Measurements from ENCODE around the gene NEURL1.
A peak's percentile ranks its signal among the peaks of the same experiment; 100 is the strongest.

Gene NEURL1

DNA sequence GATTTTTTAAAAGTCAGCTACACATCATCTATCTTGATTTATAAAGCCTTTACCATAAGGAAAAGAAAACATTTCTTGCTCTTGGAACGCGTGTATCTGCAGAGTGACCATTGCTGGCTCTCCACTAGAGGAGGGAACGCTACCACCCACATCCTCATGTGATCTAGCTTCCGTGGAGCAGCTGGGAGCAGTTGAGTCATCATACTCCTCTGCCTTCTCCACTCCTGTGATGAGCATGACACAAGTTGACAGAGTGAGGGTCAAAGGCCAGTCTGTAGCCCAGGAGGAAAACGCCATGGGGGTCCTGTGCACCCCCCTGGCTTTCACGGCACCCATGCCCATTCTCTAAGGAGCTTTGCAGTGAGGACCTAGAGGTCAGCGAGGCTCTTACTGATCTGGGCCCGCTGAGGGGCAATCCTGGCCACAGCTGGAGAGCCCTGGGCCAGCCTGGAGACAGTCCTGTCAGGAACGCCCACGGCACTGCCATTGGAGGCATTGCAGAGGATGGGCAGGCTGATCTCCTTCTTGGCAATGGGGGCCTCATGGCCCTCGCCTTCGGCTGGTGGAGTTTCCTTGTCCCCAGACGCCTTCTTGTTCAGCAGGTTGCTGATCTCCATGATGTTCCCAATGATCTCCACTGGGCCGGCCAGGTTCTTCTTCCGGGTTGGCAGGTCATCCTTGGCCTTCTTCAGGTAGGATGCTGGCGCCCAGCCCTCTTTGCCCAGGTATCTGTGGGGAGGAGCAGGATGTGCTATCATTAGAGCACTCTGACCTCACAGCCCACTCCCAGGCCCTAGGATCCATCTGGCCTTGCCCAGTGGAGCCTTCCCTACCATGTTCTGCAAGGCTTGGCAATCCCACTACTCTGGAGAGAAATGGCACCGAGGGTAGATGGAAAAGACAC is 119.2 kb downstream of the NEURL1 start:
- Histone ChIP-seq H2BK12ac (ENCODE audit: low read length) (no peak overlapping the region), H2BK120ac (ENCODE audit: low read depth, low read length) (no peak overlapping the region), H3K4me3 (ENCODE audit: low read length in 2 of 2) (no peak overlapping the region), H2AK5ac (ENCODE audit: low read depth, low read length) (no peak overlapping the region), H3K27me3 (ENCODE audit: control insufficient read depth in 3 of 3, insufficient read depth in 3 of 3, low read depth in 1 of 3, low read length in 3 of 3) (no peaks in the 10 kb centered on the region), H3K4me1 (ENCODE audit: control insufficient read depth in 2 of 2, insufficient read depth in 1 of 2, low read depth in 1 of 2, low read length in 2 of 2) (peaks cover 4 to 6% of the 10 kb centered on the region in 2 donors), H4K91ac (ENCODE audit: low read depth, low read length, poor library complexity) (no peak overlapping the region), H3K36me3 (replicated peaks in 1 of 2; ENCODE audit: control insufficient read depth in 2 of 2, insufficient read depth in 2 of 2, low read length in 2 of 2) (peaks cover 2 to 47% of the 10 kb centered on the region in 2 donors), H3K18ac (ENCODE audit: low read length) (no peak overlapping the region), H3K9ac (ENCODE audit: low read depth, low read length, poor library complexity) (no peak overlapping the region), H2AFZ (ENCODE audit: low read length) (no peak overlapping the region), H3K9me3 (replicated peaks in 1 of 2; ENCODE audit: control insufficient read depth in 2 of 2, insufficient read depth in 1 of 2, low read depth in 1 of 2, low read length in 2 of 2) (no peaks in the 10 kb centered on the region), H2BK5ac (ENCODE audit: low read length) (no peak overlapping the region), H3K14ac (ENCODE audit: low read length) (no peak overlapping the region), H3K23ac (ENCODE audit: low read depth, low read length, poor library complexity) (no peak overlapping the region), H3K27ac (replicated peaks; ENCODE audit: low read length) (no peak overlapping the region), H2BK15ac (ENCODE audit: low read length) (no peak overlapping the region), H3K4me2 (ENCODE audit: insufficient read depth, low read length, poor library complexity, severe bottlenecking) (no peak overlapping the region), H4K8ac (ENCODE audit: low read depth, low read length) (no peak overlapping the region), H3K4ac (ENCODE audit: low read length) (no peak overlapping the region), H3K79me1 (ENCODE audit: low read depth, low read length) (no peaks in the 10 kb centered on the region)
- no CpG with 5 or more reads among the region's 17 CpGs for WGBS, 2 donors (ENCODE audit: extremely low coverage in 2 of 2, insufficient read length in 2 of 2, insufficient replicate concordance in 1 of 2)
- DNase-seq (ENCODE audit: low spot score), result no peak

DNA sequence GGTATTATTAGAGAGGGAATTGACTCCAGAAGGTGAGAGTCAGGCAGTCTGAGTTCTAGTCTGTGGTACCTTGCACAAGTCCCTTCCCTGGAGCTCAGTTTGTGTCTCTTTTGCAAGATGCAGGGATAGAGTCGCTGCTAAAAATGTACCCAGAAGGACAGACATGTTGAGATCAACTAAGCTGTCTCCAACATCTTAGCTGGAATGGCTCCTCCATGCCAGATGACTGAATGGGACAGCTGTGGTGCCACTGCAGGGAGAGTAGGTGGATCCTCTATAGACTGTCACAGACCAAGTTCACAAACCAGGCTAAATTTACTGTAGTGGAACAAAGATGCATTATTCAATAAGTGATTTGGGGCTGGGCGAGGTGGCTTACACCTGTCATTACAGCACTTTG is 120.1 kb downstream of the NEURL1 start:
- H3K79me1 ChIP-seq (ENCODE audit: low read depth, low read length), result no peaks in the 10 kb centered on the region
- no peaks in the 10 kb centered on the region for H3K9me3 ChIP-seq (replicated peaks in 1 of 2; ENCODE audit: control insufficient read depth in 2 of 2, insufficient read depth in 1 of 2, low read depth in 1 of 2, low read length in 2 of 2)
- no peak overlapping the region for H2BK12ac ChIP-seq (ENCODE audit: low read length)
- no peak overlapping the region for H3K4me2 ChIP-seq (ENCODE audit: insufficient read depth, low read length, poor library complexity, severe bottlenecking)
- no peak overlapping the region for H3K27ac ChIP-seq (replicated peaks; ENCODE audit: low read length)
- peaks cover 2 to 51% of the 10 kb centered on the region in 2 donors for H3K36me3 ChIP-seq (replicated peaks in 1 of 2; ENCODE audit: control insufficient read depth in 2 of 2, insufficient read depth in 2 of 2, low read length in 2 of 2)
- no peak for DNase-seq (ENCODE audit: low spot score)
- no peak overlapping the region for H4K8ac ChIP-seq (ENCODE audit: low read depth, low read length)
- H3K27me3 ChIP-seq (ENCODE audit: control insufficient read depth in 3 of 3, insufficient read depth in 3 of 3, low read depth in 1 of 3, low read length in 3 of 3), result no peaks in the 10 kb centered on the region
- WGBS, 2 donors (ENCODE audit: extremely low coverage in 2 of 2, insufficient read length in 2 of 2, insufficient replicate concordance in 1 of 2), result no CpG with 5 or more reads among the region's 2 CpGs
- no peak overlapping the region for H2BK15ac ChIP-seq (ENCODE audit: low read length)
- peaks cover 4 to 6% of the 10 kb centered on the region in 2 donors for H3K4me1 ChIP-seq (ENCODE audit: control insufficient read depth in 2 of 2, insufficient read depth in 1 of 2, low read depth in 1 of 2, low read length in 2 of 2)
- H2BK120ac ChIP-seq (ENCODE audit: low read depth, low read length), result no peak overlapping the region
- no peak overlapping the region for H3K4me3 ChIP-seq (ENCODE audit: low read length in 2 of 2)
- no peak overlapping the region for H4K91ac ChIP-seq (ENCODE audit: low read depth, low read length, poor library complexity)
- no peak overlapping the region for H2AK5ac ChIP-seq (ENCODE audit: low read depth, low read length)
- H2BK5ac ChIP-seq (ENCODE audit: low read length), result no peak overlapping the region
- no peak overlapping the region for H3K14ac ChIP-seq (ENCODE audit: low read length)
- no peak overlapping the region for H3K18ac ChIP-seq (ENCODE audit: low read length)
- no peak overlapping the region for H2AFZ ChIP-seq (ENCODE audit: low read length)
- H3K4ac ChIP-seq (ENCODE audit: low read length), result no peak overlapping the region
- H3K9ac ChIP-seq (ENCODE audit: low read depth, low read length, poor library complexity), result no peak overlapping the region
- H3K23ac ChIP-seq (ENCODE audit: low read depth, low read length, poor library complexity), result no peak overlapping the region

DNA sequence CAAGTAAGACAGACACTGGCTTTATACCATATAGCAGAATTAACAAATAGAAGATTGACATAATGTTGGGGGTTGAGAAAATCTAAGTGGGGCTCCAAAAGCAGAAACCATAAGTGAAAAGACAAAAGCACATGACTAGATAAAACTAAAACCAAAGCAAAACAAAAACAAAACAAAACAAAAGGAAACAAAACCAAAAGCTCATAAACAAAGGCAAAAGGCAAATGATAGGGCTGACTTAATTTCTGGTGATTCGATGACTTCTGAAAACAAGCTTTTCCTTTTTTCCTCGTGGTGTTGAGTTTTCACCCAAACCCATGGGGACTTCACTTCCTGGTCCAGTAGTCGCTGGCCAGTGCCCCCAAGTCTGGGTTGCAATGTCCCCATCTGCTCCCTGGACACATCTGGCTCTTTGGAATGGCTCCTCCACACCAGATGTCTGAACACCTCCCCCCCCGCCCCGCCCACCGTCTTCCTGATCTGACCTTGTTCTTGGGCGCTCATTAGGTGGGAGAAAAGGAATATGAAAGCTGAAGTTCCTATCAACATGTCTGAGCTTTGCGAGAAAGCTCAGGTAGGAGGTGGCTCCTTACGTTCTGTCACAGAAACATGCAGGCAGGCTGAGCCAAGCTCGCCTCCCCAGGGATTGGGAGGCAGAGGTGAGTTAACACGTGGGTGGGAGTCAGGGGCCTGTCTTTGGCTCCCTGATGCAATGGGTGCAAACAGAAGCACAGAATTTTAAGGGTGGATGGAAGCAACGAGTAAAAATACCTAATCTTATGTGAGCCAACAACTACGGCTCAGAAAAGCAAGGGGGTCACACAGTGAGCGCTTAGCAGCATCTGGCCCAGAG is 121.0 kb downstream of the NEURL1 start:
- H2BK15ac ChIP-seq (ENCODE audit: low read length), result no peak overlapping the region
- no peak overlapping the region for H2BK5ac ChIP-seq (ENCODE audit: low read length)
- no peak overlapping the region for H3K4me2 ChIP-seq (ENCODE audit: insufficient read depth, low read length, poor library complexity, severe bottlenecking)
- H3K4ac ChIP-seq (ENCODE audit: low read length), result peak overlapping the region; percentile 62
- no peak overlapping the region for H3K18ac ChIP-seq (ENCODE audit: low read length)
- no CpG with 5 or more reads among the region's 14 CpGs for WGBS, 2 donors (ENCODE audit: extremely low coverage in 2 of 2, insufficient read length in 2 of 2, insufficient replicate concordance in 1 of 2)
- no peak overlapping the region for H3K23ac ChIP-seq (ENCODE audit: low read depth, low read length, poor library complexity)
- no peak overlapping the region for H2AK5ac ChIP-seq (ENCODE audit: low read depth, low read length)
- no peak overlapping the region for H3K4me3 ChIP-seq (ENCODE audit: low read length in 2 of 2)
- no peak overlapping the region for H2BK120ac ChIP-seq (ENCODE audit: low read depth, low read length)
- peak overlapping the region; percentile 15 for H3K9ac ChIP-seq (ENCODE audit: low read depth, low read length, poor library complexity)
- peak overlapping the region; percentile 58 for H4K8ac ChIP-seq (ENCODE audit: low read depth, low read length)
- peaks cover 2 to 49% of the 10 kb centered on the region in 2 donors for H3K36me3 ChIP-seq (replicated peaks in 1 of 2; ENCODE audit: control insufficient read depth in 2 of 2, insufficient read depth in 2 of 2, low read length in 2 of 2)
- peaks cover 4% of the 10 kb centered on the region in 2 donors for H3K4me1 ChIP-seq (ENCODE audit: control insufficient read depth in 2 of 2, insufficient read depth in 1 of 2, low read depth in 1 of 2, low read length in 2 of 2)
- no peak overlapping the region for H3K14ac ChIP-seq (ENCODE audit: low read length)
- H2BK12ac ChIP-seq (ENCODE audit: low read length), result no peak overlapping the region
- peak overlapping the region; percentile 56 for H2AFZ ChIP-seq (ENCODE audit: low read length)
- H3K79me1 ChIP-seq (ENCODE audit: low read depth, low read length), result no peaks in the 10 kb centered on the region
- no peak for DNase-seq (ENCODE audit: low spot score)
- H3K27ac ChIP-seq (replicated peaks; ENCODE audit: low read length), result no peak overlapping the region
- H3K27me3 ChIP-seq (ENCODE audit: control insufficient read depth in 3 of 3, insufficient read depth in 3 of 3, low read depth in 1 of 3, low read length in 3 of 3), result no peaks in the 10 kb centered on the region
- no peaks in the 10 kb centered on the region for H3K9me3 ChIP-seq (replicated peaks in 1 of 2; ENCODE audit: control insufficient read depth in 2 of 2, insufficient read depth in 1 of 2, low read depth in 1 of 2, low read length in 2 of 2)
- H4K91ac ChIP-seq (ENCODE audit: low read depth, low read length, poor library complexity), result no peak overlapping the region

Measured in neuronal stem cell (in vitro differentiated cells).